HG03460 (cell line): ENCODE measurements around the gene JMJD4.
"Not testable (repeated sequence)": the region's sequence is repeated elsewhere in the genome, so short reads cannot be mapped to it uniquely, and the experiment has no call there.

Source experiments
- ATAC-seq: cut with Tn5 transposase; IDR thresholded peaks from one replicate; pipeline ENCODE4 v1.9.1; 2021; ENCODE audit not compliant: unreplicated experiment

JMJD4 gene

GRCh38 chr1:227733751-227734545 lies 1.2 kb downstream of the JMJD4 start:
- ATAC-seq = no peak

GRCh38 chr1:227733309-227733705 lies 1.8 kb downstream of the JMJD4 start:
- no peak for ATAC-seq

GRCh38 chr1:227732586-227733308 lies 2.4 kb downstream of the JMJD4 start:
- no peak for ATAC-seq

- no peak for ATAC-seq
These were observed 3.2 kb downstream of the JMJD4 start for GRCh38 chr1:227731696-227732585.

GRCh38 chr1:227731241-227731677 lies 3.8 kb downstream of the JMJD4 start:
- no peak for ATAC-seq

GRCh38 chr1:227730630-227731151 lies 4.4 kb downstream of the JMJD4 start:
- ATAC-seq = no peak

GRCh38 chr1:227729881-227730629 lies 5.0 kb downstream of the JMJD4 start:
- peak; percentile 26 for ATAC-seq

- no peak for ATAC-seq
These were observed 5.8 kb downstream of the JMJD4 start for GRCh38 chr1:227729144-227729880.

GRCh38 chr1:227728892-227729143 lies 6.3 kb downstream of the JMJD4 start:
- ATAC-seq = no peak

GRCh38 chr1:227728059-227728891 lies 6.8 kb downstream of the JMJD4 start:
- ATAC-seq = no peak

GRCh38 chr1:227726924-227727599 lies 8.0 kb downstream of the JMJD4 start:
- ATAC-seq = no peak

GRCh38 chr1:227726318-227726717 lies 8.8 kb downstream of the JMJD4 start:
- no peak for ATAC-seq

GRCh38 chr1:227725046-227725445 lies 10.1 kb downstream of the JMJD4 start:
- no peak for ATAC-seq

GRCh38 chr1:227723474-227723873 lies 11.6 kb downstream of the JMJD4 start:
- ATAC-seq = no peak

GRCh38 chr1:227718932-227719331 lies 16.2 kb downstream of the JMJD4 start:
- no peak for ATAC-seq

GRCh38 chr1:227712648-227713047 lies 22.5 kb downstream of the JMJD4 start:
- no peak for ATAC-seq

GRCh38 chr1:227710474-227710873 lies 24.6 kb downstream of the JMJD4 start:
- ATAC-seq = not testable (repeated sequence)

- ATAC-seq = no peak
These were observed 25.7 kb downstream of the JMJD4 start for GRCh38 chr1:227709451-227709850.

GRCh38 chr1:227707846-227708245 lies 27.3 kb downstream of the JMJD4 start:
- no peak for ATAC-seq
